ENCODE data around the gene ERCC8.
A peak's percentile ranks its signal among the peaks of the same experiment; 100 is the strongest.

The ERCC8 gene

GRCh38 chr5:60842871-60843385 lies 101.9 kb downstream of the ERCC8 start:
- Mint-ChIP-seq H3K4me3 (peak overlapping the region; percentile 91), H3K27me3 (peaks cover 54% of the 10 kb centered on the region), H3K27ac (peak overlapping the region; percentile 75), H3K9me3 (no peaks in the 10 kb centered on the region), H3K4me1 (ENCODE audit: low read depth) (peaks cover 25% of the 10 kb centered on the region), H3K36me3 (ENCODE audit: low read depth) (peaks cover 7% of the 10 kb centered on the region)
- intact Hi-C loops (cut with micrococcal nuclease) = loop anchor here (5.0 kb wide), 2 partner anchors 141 to 166 kb away; partner anchors contain the start of gene DEPDC1B

GRCh38 chr5:60841361-60841760 lies 103.5 kb downstream of the ERCC8 start:
- peaks cover 49% of the 10 kb centered on the region for H3K27me3 Mint-ChIP-seq
- peaks cover 26% of the 10 kb centered on the region for H3K4me1 Mint-ChIP-seq (ENCODE audit: low read depth)
- intact Hi-C loops (cut with micrococcal nuclease) = loop anchor here (5.0 kb wide), 2 partner anchors 139 to 164 kb away; partner anchors contain the start of gene DEPDC1B
- H3K36me3 Mint-ChIP-seq (ENCODE audit: low read depth) = peaks cover 7% of the 10 kb centered on the region
- no peak overlapping the region for H3K27ac Mint-ChIP-seq
- no peak overlapping the region for H3K4me3 Mint-ChIP-seq
- no peaks in the 10 kb centered on the region for H3K9me3 Mint-ChIP-seq

- intact Hi-C loops (cut with micrococcal nuclease) = no loop called here
- H3K9me3 Mint-ChIP-seq = no peaks in the 10 kb centered on the region
- no peaks in the 10 kb centered on the region for H3K36me3 Mint-ChIP-seq (ENCODE audit: low read depth)
- peaks cover 5% of the 10 kb centered on the region for H3K4me1 Mint-ChIP-seq (ENCODE audit: low read depth)
- no peak overlapping the region for H3K27ac Mint-ChIP-seq
- H3K27me3 Mint-ChIP-seq = peaks cover 4% of the 10 kb centered on the region
- no peak overlapping the region for H3K4me3 Mint-ChIP-seq
Observed at GRCh38 chr5:60836131-60836530, 108.7 kb downstream of the ERCC8 start.

GRCh38 chr5:60835554-60835953 lies 109.3 kb downstream of the ERCC8 start:
- Mint-ChIP-seq H3K27me3 (peaks cover 2% of the 10 kb centered on the region), H3K9me3 (no peaks in the 10 kb centered on the region), H3K4me1 (ENCODE audit: low read depth) (peaks cover 5% of the 10 kb centered on the region), H3K36me3 (ENCODE audit: low read depth) (no peaks in the 10 kb centered on the region), H3K27ac (no peak overlapping the region), H3K4me3 (no peak overlapping the region)
- intact Hi-C loops (cut with micrococcal nuclease) = no loop called here

GRCh38 chr5:60833520-60833919 lies 111.3 kb downstream of the ERCC8 start:
- Mint-ChIP-seq H3K36me3 (ENCODE audit: low read depth) (no peaks in the 10 kb centered on the region), H3K27me3 (no peaks in the 10 kb centered on the region), H3K9me3 (no peaks in the 10 kb centered on the region), H3K4me1 (ENCODE audit: low read depth) (peaks cover 5% of the 10 kb centered on the region), H3K4me3 (no peak overlapping the region), H3K27ac (no peak overlapping the region)
- intact Hi-C loops (cut with micrococcal nuclease) = no loop called here

- intact Hi-C loops (cut with micrococcal nuclease) = no loop called here
- peaks cover 10% of the 10 kb centered on the region for H3K4me1 Mint-ChIP-seq (ENCODE audit: low read depth)
- no peaks in the 10 kb centered on the region for H3K36me3 Mint-ChIP-seq (ENCODE audit: low read depth)
- H3K4me3 Mint-ChIP-seq = no peak overlapping the region
- H3K9me3 Mint-ChIP-seq = no peaks in the 10 kb centered on the region
- H3K27ac Mint-ChIP-seq = no peak overlapping the region
- no peaks in the 10 kb centered on the region for H3K27me3 Mint-ChIP-seq
Observed at GRCh38 chr5:60830581-60831127, 114.2 kb downstream of the ERCC8 start.

GRCh38 chr5:60829490-60830266 lies 115.2 kb downstream of the ERCC8 start:
- intact Hi-C loops (cut with micrococcal nuclease) = loop anchor here (5.0 kb wide), 1 partner anchor 127 kb away; the partner anchor contains the start of gene DEPDC1B
- Mint-ChIP-seq H3K36me3 (ENCODE audit: low read depth) (no peaks in the 10 kb centered on the region), H3K4me1 (ENCODE audit: low read depth) (peaks cover 10% of the 10 kb centered on the region), H3K27me3 (no peaks in the 10 kb centered on the region), H3K9me3 (no peaks in the 10 kb centered on the region), H3K27ac (no peak overlapping the region), H3K4me3 (no peak overlapping the region)

GRCh38 chr5:60827201-60827600 lies 117.7 kb downstream of the ERCC8 start:
- Mint-ChIP-seq H3K27me3 (no peaks in the 10 kb centered on the region), H3K4me1 (ENCODE audit: low read depth) (peaks cover 10% of the 10 kb centered on the region), H3K4me3 (no peak overlapping the region), H3K27ac (no peak overlapping the region), H3K36me3 (ENCODE audit: low read depth) (no peaks in the 10 kb centered on the region), H3K9me3 (no peaks in the 10 kb centered on the region)
- intact Hi-C loops (cut with micrococcal nuclease) = loop anchor here (5.0 kb wide), 1 partner anchor 125 kb away; the partner anchor contains the start of gene DEPDC1B

GRCh38 chr5:60826653-60827052 lies 118.2 kb downstream of the ERCC8 start:
- Mint-ChIP-seq H3K36me3 (ENCODE audit: low read depth) (no peaks in the 10 kb centered on the region), H3K27me3 (no peaks in the 10 kb centered on the region), H3K4me1 (ENCODE audit: low read depth) (peaks cover 10% of the 10 kb centered on the region), H3K9me3 (no peaks in the 10 kb centered on the region), H3K27ac (peak overlapping the region; percentile 65), H3K4me3 (no peak overlapping the region)
- intact Hi-C loops (cut with micrococcal nuclease) = loop anchor here (5.0 kb wide), 1 partner anchor 124 kb away; the partner anchor contains the start of gene DEPDC1B
